Transverse colon (tissue), 4 donors: Measurements from ENCODE around the gene PKD1. TPM values are rescaled to one million over a fixed set of nuclear protein-coding genes. Genes with fewer than 3 reads are reported as not detected.

Experiments used
- DNase-seq: peaks from one replicate; pipeline ENCODE4 v3.0.0-alpha.2; 2019
- H3K27ac ChIP-seq, 4 donors: fragments of 200-600 bp; sonication (generic); 2 replicates each; pipeline ENCODE4 v1.5.1; 2016 to 2018; ENCODE audit warnings: inconsistent platforms in 4 of 4
- H3K27me3 ChIP-seq: fragments of 200-600 bp; sonication (generic); 2 replicates; pipeline ENCODE4 v1.5.1; 2017; ENCODE audit warnings: inconsistent platforms
- H3K36me3 ChIP-seq, 4 donors: fragments of 200-600 bp; sonication (generic); 2 replicates each; pipeline ENCODE4 v1.5.1; 2017 to 2019; ENCODE audit warnings: inconsistent platforms in 4 of 4
- H3K4me1 ChIP-seq, 4 donors: fragments of 200-600 bp; sonication (generic); 2 replicates each; pipeline ENCODE4 v1.5.1; 2017 to 2020; ENCODE audit warnings: inconsistent platforms in 4 of 4
- H3K4me3 ChIP-seq, 4 donors: fragments of 200-600 bp; sonication (generic); 1 replicate in 1 of 4; 2 replicates in 3 of 4; pipeline versions ENCODE4 v1.5.1 to v1.6.1; 2017 to 2019; ENCODE audit warnings: inconsistent platforms in 4 of 4
- H3K9me3 ChIP-seq, 2 donors: fragments of 200-600 bp; sonication (generic); 2 replicates each; pipeline ENCODE4 v1.5.1; 2017 to 2019; ENCODE audit warnings: inconsistent platforms in 2 of 2
- EP300 ChIP-seq: sonication (generic); formaldehyde crosslinking; IDR thresholded peaks from one replicate; pipeline ENCODE4 v1.6.1; 2017; ENCODE audit warnings: antibody characterized with exemption, low read depth
- POLR2A ChIP-seq: fragments of 450-650 bp; IDR thresholded peaks from one replicate; pipeline ENCODE4 v1.6.1; 2016; ENCODE audit warnings: antibody characterized with exemption, mild to moderate bottlenecking, moderate library complexity
- POLR2AphosphoS5 ChIP-seq, 3 donors: sonication (generic); formaldehyde crosslinking; IDR thresholded peaks; one replicate each; pipeline ENCODE4 v1.6.1; 2016; ENCODE audit warnings: antibody characterized with exemption in 3 of 3
- WGBS, 2 donors: methylation state at CpG; one replicate each; pipeline ENCODE4 v1.1.5; 2018; ENCODE audit warnings: low coverage in 1 of 2; 5-methylcytosine and 5-hydroxymethylcytosine counted together
- in situ Hi-C, 4 donors: fragments of 200-750 bp; cut with MboI; loops; one replicate each; pipeline versions ENCODE4 v1.15.0 to v1.15.1; 2017; ENCODE audit warnings: low sequenced_read_pairs in 3 of 4, low pct_ligation_motif_present in 1 of 4, low pct_unique_long_range_greater_than_20kb in 1 of 4
- intact Hi-C: fragments of 100-400 bp; cut with DNase I; formaldehyde crosslinking; loops from one replicate; pipeline ENCODE4 v1.15.1; 2023; ENCODE audit warnings: low total_unique reads
- total RNA-seq, 4 donors: library from RNA; depleted of rRNA; stranded (reverse); fragments of >200 nt; gene quantifications; one replicate each; pipeline ENCODE4 v1.1.0, GENCODE V29; 2016
- TF ChIP-seq, protein P1 (sequence below), 5 experiments: fragments of 200-600 bp in 3 of 5; fragments of 450-650 bp in 2 of 5; sonication (generic) in 3 of 5; IDR thresholded peaks; 1 replicate in 2 of 5; 2 replicates in 3 of 5; pipeline ENCODE4 v1.5.1; 2016 to 2017; ENCODE audit warnings: antibody characterized with exemption in 5 of 5, inconsistent platforms in 3 of 5, mild to moderate bottlenecking in 2 of 5, moderate library complexity in 1 of 5

The PKD1 gene
- total RNA-seq, 4 donors from 2014 or later: 131 to 1,015 (median 289) TPM

DNA sequence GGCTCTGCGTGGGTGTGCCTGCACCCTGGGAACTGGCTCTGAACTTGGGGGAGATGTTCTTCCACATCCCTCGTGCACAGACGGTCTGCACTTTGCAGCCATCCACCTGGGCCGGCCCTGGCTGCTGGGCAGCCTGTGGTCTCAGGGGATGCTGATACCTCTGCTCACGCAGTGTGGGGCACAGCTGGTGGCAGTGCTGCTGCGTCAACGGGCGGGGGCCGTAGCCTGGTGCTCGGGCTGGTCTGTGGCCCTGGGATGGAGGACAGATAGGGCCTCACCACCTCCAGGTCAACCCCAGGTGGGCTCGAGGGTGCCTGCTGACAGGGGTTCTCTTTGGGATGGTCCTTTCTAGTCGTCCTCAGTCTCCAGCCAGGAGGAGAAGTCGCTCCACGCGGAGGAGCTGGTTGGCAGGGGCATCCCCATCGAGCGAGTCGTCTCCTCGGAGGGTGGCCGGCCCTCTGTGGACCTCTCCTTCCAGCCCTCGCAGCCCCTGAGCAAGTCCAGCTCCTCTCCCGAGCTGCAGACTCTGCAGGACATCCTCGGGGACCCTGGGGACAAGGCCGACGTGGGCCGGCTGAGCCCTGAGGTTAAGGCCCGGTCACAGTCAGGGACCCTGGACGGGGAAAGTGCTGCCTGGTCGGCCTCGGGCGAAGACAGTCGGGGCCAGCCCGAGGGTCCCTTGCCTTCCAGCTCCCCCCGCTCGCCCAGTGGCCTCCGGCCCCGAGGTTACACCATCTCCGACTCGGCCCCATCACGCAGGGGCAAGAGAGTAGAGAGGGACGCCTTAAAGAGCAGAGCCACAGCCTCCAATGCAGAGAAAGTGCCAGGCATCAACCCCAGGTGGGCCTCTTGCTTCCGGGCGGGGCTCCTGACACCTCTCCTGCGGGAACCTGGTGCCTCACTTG is 51.6 kb downstream of the PKD1 start:
- no peak for TF ChIP-seq POLR2A
- no peak for TF ChIP-seq POLR2AphosphoS5 (IDR thresholded peaks at IDR 0.05)
- no peak for TF ChIP-seq EP300
- TF ChIP-seq, protein P1, sequence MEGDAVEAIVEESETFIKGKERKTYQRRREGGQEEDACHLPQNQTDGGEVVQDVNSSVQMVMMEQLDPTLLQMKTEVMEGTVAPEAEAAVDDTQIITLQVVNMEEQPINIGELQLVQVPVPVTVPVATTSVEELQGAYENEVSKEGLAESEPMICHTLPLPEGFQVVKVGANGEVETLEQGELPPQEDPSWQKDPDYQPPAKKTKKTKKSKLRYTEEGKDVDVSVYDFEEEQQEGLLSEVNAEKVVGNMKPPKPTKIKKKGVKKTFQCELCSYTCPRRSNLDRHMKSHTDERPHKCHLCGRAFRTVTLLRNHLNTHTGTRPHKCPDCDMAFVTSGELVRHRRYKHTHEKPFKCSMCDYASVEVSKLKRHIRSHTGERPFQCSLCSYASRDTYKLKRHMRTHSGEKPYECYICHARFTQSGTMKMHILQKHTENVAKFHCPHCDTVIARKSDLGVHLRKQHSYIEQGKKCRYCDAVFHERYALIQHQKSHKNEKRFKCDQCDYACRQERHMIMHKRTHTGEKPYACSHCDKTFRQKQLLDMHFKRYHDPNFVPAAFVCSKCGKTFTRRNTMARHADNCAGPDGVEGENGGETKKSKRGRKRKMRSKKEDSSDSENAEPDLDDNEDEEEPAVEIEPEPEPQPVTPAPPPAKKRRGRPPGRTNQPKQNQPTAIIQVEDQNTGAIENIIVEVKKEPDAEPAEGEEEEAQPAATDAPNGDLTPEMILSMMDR (IDR thresholded peaks at IDR 0.05): no peak
- Histone ChIP-seq H3K9me3 (no peaks in the 10 kb centered on the region), H3K36me3 (peaks cover 0 to 9% (median 4%) of the 10 kb centered on the region in 4 donors), H3K4me3 (no peak overlapping the region), H3K4me1 (peaks cover 0 to 20% (median 12%) of the 10 kb centered on the region in 4 donors), H3K27me3 (no peaks in the 10 kb centered on the region), H3K27ac (no peak overlapping the region)
- in situ Hi-C loops (no loop called here), intact Hi-C loops (no loop called here)
- DNase-seq: no peak
- WGBS, 2 donors: 91 to 100% methylated on average over 4 to 43 of the region's 44 CpGs

DNA sequence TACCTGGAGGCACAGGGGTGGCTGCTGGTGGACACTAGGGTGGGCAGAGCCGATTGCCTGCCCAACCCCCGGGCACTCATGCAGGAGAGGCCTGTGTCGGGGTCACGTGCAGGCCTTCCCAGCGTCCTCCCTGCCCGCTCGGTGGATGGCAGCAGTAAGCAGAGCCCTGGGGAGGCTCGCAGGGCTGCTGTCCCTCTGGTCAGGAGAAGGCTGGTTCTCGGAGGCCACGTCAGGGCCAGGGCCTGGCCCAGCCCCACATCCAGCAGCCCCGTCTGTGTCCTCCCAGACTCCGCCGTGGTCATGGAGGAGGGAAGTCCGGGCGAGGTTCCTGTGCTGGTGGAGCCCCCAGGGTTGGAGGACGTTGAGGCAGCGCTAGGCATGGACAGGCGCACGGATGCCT is 52.3 kb downstream of the PKD1 start:
- Histone ChIP-seq H3K4me1 (peaks cover 0 to 19% (median 11%) of the 10 kb centered on the region in 4 donors), H3K27ac (peak overlapping the region in 3 of 4 donors; percentile 31 to 60 (median 58)), H3K9me3 (no peaks in the 10 kb centered on the region), H3K27me3 (no peaks in the 10 kb centered on the region), H3K4me3 (no peak overlapping the region), H3K36me3 (peaks cover 0 to 8% (median 4%) of the 10 kb centered on the region in 4 donors)
- intact Hi-C loops: no loop called here
- TF ChIP-seq, protein P1 (IDR thresholded peaks at IDR 0.05): no peak
- in situ Hi-C loops: no loop called here
- WGBS, 2 donors: 84% methylated on average over 16 of the region's 19 CpGs; no CpG with 5 or more reads in 1 of the 2 donors
- no peak for DNase-seq

DNA sequence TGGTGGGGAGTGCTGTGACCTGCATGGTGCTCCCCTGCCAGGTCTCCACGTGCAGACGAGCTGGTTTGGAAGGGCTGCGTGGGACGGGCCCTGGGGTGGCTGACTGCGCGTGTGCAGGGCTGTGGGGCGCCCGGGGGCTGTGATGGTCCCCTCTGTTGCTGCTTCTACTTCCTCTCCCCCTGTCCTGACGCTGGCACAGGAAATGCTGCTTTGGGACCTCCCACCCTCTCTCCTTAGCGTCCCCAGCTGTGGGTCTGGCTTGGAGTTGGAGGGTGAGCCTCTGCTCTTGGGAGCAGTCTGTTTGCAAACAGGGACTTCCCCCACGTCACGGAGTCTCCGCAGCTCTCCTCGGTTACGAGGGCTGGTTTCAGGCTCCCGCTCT is 52.7 kb downstream of the PKD1 start:
- Histone ChIP-seq H3K27ac (peak overlapping the region in 3 of 4 donors; percentile 31 to 60 (median 58)), H3K4me1 (peaks cover 0 to 19% (median 11%) of the 10 kb centered on the region in 4 donors), H3K27me3 (no peaks in the 10 kb centered on the region), H3K9me3 (no peaks in the 10 kb centered on the region), H3K4me3 (no peak overlapping the region), H3K36me3 (peaks cover 0 to 8% (median 4%) of the 10 kb centered on the region in 4 donors)
- WGBS, 2 donors: 70% methylated on average over 16 of the region's 16 CpGs; no CpG with 5 or more reads in 1 of the 2 donors
- intact Hi-C loops (no loop called here), in situ Hi-C loops (no loop called here)
- TF ChIP-seq POLR2A (no peak), POLR2AphosphoS5 (IDR thresholded peaks at IDR 0.05) (no peak), EP300 (no peak)
- DNase-seq: no peak

DNA sequence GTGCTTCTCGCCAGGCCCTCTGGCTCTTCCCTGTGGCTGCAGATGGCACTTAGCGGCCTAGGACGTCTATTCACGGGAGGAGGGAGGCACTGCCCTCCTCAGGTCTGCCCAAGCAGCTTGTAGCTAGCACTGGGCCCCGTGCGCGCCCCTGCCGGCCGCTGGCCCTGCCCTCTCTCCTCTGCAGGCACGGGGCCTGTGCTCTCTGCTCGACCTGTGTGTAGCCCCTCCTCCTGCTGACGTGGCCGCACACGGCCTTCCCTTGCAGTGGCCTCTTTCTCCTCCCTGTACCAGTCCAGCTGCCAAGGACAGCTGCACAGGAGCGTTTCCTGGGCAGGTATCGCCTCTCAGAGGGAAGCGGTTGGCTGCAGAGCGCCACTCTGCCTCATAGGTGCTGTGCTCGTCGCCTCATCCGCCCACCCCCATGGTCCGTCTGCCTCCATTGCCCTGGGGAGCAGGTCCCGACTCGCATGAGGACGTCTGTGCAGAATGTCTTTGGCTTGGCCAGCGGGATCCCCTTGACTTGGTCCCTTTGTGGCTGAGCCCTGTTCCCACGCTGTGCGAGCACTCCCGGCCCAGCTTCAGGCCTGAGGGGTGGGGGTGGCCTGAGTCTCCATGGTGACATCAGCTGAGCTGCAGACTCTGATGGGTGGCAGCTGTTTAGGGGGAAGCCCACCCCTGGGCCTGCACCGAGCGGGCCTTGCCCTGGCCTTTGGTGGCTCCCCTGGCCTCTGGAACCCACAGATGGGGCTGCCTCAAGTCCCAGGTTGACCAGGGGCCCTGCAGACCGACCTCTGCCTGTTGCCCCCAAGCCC is 53.3 kb downstream of the PKD1 start:
- Histone ChIP-seq H3K36me3 (peaks cover 0 to 8% (median 4%) of the 10 kb centered on the region in 4 donors), H3K4me3 (no peak overlapping the region), H3K4me1 (peaks cover 0 to 18% (median 9%) of the 10 kb centered on the region in 4 donors), H3K27ac (peak overlapping the region in 3 of 4 donors; percentile 31 to 60 (median 58)), H3K9me3 (no peaks in the 10 kb centered on the region), H3K27me3 (no peaks in the 10 kb centered on the region)
- TF ChIP-seq, protein P1 (IDR thresholded peaks at IDR 0.05): peak in 3 of 5 experiments; percentile 18 to 36 (median 25)
- no peak for TF ChIP-seq EP300
- TF ChIP-seq POLR2A: no peak
- peak; percentile 19 to 32 (median 22) for TF ChIP-seq POLR2AphosphoS5 (IDR thresholded peaks at IDR 0.05)
- DNase-seq: peak; percentile 50
- WGBS, 2 donors: 64 to 76% methylated on average over 8 to 24 of the region's 32 CpGs
- in situ Hi-C loops: no loop called here
- intact Hi-C loops: no loop called here
